Gastroesophageal sphincter (tissue), 4 donors: ENCODE results near the gene DOK6. TPM values are rescaled to one million over a fixed set of nuclear protein-coding genes. Genes with fewer than 3 reads are reported as not detected.

Experiments used
- ATAC-seq: fragments of 150-250 bp; one replicate; pipeline ENCODE4 v1.9.1; 2016; ENCODE audit warnings: mild to moderate bottlenecking, moderate library complexity
- H3K27ac ChIP-seq, 4 donors: fragments of 200-600 bp; sonication (generic) in 3 of 4; 1 replicate in 3 of 4; 2 replicates in 1 of 4; pipeline ENCODE4 v1.5.1; 2016 to 2019
- H3K27me3 ChIP-seq: fragments of 200-600 bp; sonication (generic); one replicate; pipeline ENCODE4 v1.5.1; 2019
- H3K36me3 ChIP-seq, 2 donors: fragments of 200-600 bp; sonication (generic); one replicate each; pipeline ENCODE4 v1.5.1; 2019; ENCODE audit warnings: control low read depth in 1 of 2
- H3K4me1 ChIP-seq, 3 donors: fragments of 200-600 bp; sonication (generic); 1 replicate in 2 of 3; 2 replicates in 1 of 3; pipeline ENCODE4 v1.5.1; 2016 to 2019; ENCODE audit warnings: control low read depth in 2 of 3
- H3K4me3 ChIP-seq, 2 donors: fragments of 200-600 bp; sonication (generic); one replicate each; pipeline ENCODE4 v1.5.1; 2019; ENCODE audit warnings: mild to moderate bottlenecking in 1 of 2, moderate library complexity in 1 of 2
- H3K9me3 ChIP-seq, 3 donors: fragments of 200-600 bp; sonication (generic); one replicate each; pipeline ENCODE4 v1.5.1; 2017 to 2019; ENCODE audit warnings: control low read depth in 2 of 3
- EP300 ChIP-seq: sonication (generic); formaldehyde crosslinking; IDR thresholded peaks from one replicate; pipeline ENCODE4 v1.6.1; 2017; ENCODE audit warnings: antibody characterized with exemption, mild to moderate bottlenecking
- POLR2A ChIP-seq, 2 donors: fragments of 450-650 bp; IDR thresholded peaks; one replicate each; pipeline ENCODE4 v1.6.1; 2017; ENCODE audit warnings: antibody characterized with exemption in 2 of 2, mild to moderate bottlenecking in 2 of 2, moderate library complexity in 1 of 2
- POLR2AphosphoS5 ChIP-seq: sonication (generic); formaldehyde crosslinking; IDR thresholded peaks from one replicate; pipeline ENCODE4 v1.6.1; 2017; ENCODE audit warnings: antibody characterized with exemption
- whole genome bisulfite sequencing, 2 donors: methylation state at CpG; one replicate each; pipeline ENCODE4 v1.1.5; 2018; ENCODE audit warnings: low coverage in 1 of 2; 5-methylcytosine and 5-hydroxymethylcytosine counted together
- total RNA-seq, 4 donors: library from RNA; depleted of rRNA; stranded (reverse); fragments of >200 nt; gene quantifications; one replicate each; pipeline ENCODE4 v1.1.0, GENCODE V29; 2016
- TF ChIP-seq, protein P1 (sequence below), 4 experiments: fragments of 200-600 bp in 2 of 4; fragments of 450-650 bp in 2 of 4; sonication (generic) in 1 of 4; IDR thresholded peaks; one replicate each; pipeline ENCODE4 v1.5.1; 2017 to 2019; ENCODE audit warnings: antibody characterized with exemption in 4 of 4, mild to moderate bottlenecking in 2 of 4, moderate library complexity in 2 of 4

Gene DOK6
- total RNA-seq, 4 donors from 2014 or later = 0.62 to 3.4 (median 2.7) TPM

DNA sequence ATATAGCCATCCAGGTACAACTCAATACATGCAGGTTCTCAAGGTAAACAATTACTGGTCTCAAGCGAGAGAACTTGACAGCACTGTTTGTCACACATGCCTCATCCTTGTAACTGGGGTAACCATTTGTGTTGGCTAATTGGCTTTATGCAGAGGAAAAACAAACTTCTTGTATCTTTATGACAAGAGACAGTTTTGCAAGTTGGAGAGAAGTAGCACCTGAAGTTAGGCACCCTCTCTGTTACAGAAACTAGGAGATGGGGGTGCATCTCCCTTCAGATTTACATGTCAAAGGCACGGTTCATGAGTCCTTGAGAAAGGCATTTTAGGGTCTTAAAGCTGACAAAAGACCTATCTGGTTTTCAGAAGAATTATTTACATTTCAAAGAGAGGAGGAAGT, 305.3 kb downstream of the DOK6 start:
- 51 to 67% methylated on average over 2 of the region's 2 CpGs for WGBS, 2 donors
- no peak overlapping the region for H3K27ac ChIP-seq

DNA sequence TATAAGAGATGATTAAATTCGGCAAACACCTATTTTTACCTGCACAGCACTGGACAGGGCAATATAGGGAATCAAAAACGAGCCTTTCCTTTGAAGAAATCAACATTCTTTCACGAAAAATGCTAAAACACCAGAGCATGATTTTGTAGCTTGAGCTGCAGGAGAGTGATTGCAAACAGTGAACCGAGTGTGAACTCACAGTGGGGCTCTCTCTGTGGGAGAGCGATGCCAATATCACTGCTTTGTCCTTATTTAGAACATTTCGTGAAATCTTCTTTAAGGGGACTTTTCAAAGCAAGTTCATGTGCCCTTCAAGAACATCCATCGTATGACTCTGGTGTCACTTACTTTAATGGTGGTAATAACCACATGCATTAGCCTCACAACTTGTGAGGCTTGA, 308.2 kb downstream of the DOK6 start:
- 76 to 78% methylated on average over 6 to 7 of the region's 7 CpGs for WGBS, 2 donors
- Histone ChIP-seq H3K4me3 (no peak overlapping the region), H3K27me3 (no peaks in the 10 kb centered on the region), H3K4me1 (no peaks in the 10 kb centered on the region), H3K27ac (no peak overlapping the region), H3K36me3 (no peaks in the 10 kb centered on the region), H3K9me3 (no peaks in the 10 kb centered on the region)
- no peak for TF ChIP-seq POLR2A (IDR thresholded peaks at IDR 0.05)
- TF ChIP-seq, protein P1, sequence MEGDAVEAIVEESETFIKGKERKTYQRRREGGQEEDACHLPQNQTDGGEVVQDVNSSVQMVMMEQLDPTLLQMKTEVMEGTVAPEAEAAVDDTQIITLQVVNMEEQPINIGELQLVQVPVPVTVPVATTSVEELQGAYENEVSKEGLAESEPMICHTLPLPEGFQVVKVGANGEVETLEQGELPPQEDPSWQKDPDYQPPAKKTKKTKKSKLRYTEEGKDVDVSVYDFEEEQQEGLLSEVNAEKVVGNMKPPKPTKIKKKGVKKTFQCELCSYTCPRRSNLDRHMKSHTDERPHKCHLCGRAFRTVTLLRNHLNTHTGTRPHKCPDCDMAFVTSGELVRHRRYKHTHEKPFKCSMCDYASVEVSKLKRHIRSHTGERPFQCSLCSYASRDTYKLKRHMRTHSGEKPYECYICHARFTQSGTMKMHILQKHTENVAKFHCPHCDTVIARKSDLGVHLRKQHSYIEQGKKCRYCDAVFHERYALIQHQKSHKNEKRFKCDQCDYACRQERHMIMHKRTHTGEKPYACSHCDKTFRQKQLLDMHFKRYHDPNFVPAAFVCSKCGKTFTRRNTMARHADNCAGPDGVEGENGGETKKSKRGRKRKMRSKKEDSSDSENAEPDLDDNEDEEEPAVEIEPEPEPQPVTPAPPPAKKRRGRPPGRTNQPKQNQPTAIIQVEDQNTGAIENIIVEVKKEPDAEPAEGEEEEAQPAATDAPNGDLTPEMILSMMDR (IDR thresholded peaks at IDR 0.05) = no peak
- no peak for ATAC-seq

More for the DNA sequence above, 305.3 kb downstream of the DOK6 start:
- no peak for ATAC-seq
- no peak overlapping the region for H3K4me3 ChIP-seq
- H3K27me3 ChIP-seq = no peaks in the 10 kb centered on the region
- no peaks in the 10 kb centered on the region for H3K4me1 ChIP-seq
- no peaks in the 10 kb centered on the region for H3K36me3 ChIP-seq
- TF ChIP-seq POLR2A (IDR thresholded peaks at IDR 0.05) (no peak), EP300 (no peak), POLR2AphosphoS5 (no peak)
- no peaks in the 10 kb centered on the region for H3K9me3 ChIP-seq

DNA sequence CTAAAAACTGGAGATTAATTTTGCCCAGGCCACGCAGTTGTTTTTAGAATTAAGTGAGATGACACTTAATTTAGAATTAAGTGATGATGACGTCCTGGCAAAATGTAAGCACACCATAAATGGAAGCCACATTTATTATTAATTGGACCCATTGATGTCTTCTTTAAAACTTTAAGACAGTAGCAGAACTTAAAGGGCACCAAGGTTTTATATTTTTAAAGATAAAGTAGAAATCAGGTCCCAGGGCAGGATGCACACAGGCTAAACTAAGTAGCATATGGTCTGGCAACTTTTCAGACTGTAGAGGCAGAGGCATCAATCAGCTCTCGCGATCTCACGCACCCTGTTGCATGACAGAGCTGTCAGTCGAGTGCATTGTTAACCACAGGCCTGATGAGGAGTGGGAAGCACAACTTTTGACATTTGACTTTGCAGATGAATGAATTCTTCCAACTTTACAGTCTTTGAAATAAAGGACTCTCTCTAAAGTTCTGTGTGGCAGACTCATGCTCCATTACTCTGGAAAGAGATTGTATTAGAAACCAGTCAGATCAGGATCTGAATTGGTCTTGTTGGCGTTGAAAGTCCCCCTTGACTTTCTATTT, 314.6 kb downstream of the DOK6 start:
- H3K9me3 ChIP-seq = peaks cover 0 to 29% (median 0%) of the 10 kb centered on the region in 3 donors
- no peak for ATAC-seq
- 56 to 79% methylated on average over 7 of the region's 7 CpGs for WGBS, 2 donors
- no peaks in the 10 kb centered on the region for H3K27me3 ChIP-seq
- no peak overlapping the region for H3K4me3 ChIP-seq
- H3K36me3 ChIP-seq = no peaks in the 10 kb centered on the region
- H3K27ac ChIP-seq = no peak overlapping the region
- TF ChIP-seq POLR2AphosphoS5 (no peak), EP300 (no peak), POLR2A (IDR thresholded peaks at IDR 0.05) (no peak)
- TF ChIP-seq, protein P1 (IDR thresholded peaks at IDR 0.05) = no peak
- H3K4me1 ChIP-seq = no peaks in the 10 kb centered on the region

DNA sequence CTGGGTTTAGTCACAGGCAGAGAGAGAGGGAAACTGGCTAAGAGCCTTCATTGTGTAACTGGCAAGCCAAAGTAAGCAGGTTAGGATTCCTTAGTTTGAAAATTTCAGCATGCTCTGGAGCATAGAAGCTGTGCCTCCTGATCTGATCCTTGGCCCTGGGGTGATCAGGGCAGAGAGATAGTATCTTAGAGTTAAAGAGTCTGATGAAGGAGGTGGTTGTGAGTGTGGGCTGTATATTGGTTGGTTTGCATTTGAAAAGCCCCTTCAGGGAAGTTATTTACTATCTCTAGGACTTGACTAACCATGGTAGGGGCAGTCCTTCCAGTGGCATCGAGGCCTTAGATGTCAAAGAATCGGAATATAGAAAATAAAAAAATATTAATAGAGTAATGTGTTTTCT, 316.9 kb downstream of the DOK6 start:
- Histone ChIP-seq H3K36me3 (no peaks in the 10 kb centered on the region), H3K27ac (no peak overlapping the region), H3K4me1 (no peaks in the 10 kb centered on the region), H3K4me3 (no peak overlapping the region), H3K9me3 (peaks cover 0 to 29% (median 0%) of the 10 kb centered on the region in 3 donors), H3K27me3 (no peaks in the 10 kb centered on the region)
- no peak for TF ChIP-seq POLR2AphosphoS5
- no peak for TF ChIP-seq EP300
- TF ChIP-seq, protein P1 (IDR thresholded peaks at IDR 0.05) = no peak
- TF ChIP-seq POLR2A (IDR thresholded peaks at IDR 0.05) = no peak
- ATAC-seq = no peak
- WGBS, 2 donors = 95 to 100% methylated on average over 2 of the region's 2 CpGs

DNA sequence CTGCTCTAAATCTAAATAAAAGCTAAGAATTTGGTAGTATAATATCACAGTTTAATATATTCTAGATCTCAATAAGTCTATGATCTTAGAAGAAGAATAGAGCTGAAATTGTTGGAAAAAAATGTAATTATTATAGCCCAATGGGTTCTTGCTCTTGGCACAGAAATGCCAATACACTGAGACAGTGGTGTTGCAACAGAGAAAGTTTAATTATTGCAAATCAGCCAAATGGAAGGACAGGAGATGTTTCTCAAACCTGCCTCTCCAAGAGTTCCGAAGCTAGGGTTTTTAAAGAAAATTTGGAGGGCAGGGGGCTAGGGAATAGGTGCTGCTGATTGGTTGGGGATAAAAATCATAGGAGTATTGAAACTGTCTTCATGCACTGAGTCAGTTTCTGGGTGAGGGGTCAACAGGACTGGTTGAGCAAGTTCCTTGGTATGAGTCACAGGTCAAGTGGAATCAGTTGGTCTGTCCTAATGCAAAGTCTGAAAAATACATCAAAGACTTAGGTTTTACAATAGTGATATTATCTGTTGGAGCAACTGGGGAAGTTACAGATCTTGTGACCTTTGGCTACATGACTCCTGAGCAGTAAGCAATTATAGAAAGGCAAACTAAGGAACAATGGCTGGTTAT, 318.3 kb downstream of the DOK6 start:
- TF ChIP-seq POLR2A (IDR thresholded peaks at IDR 0.05) (no peak), POLR2AphosphoS5 (no peak), EP300 (no peak)
- TF ChIP-seq, protein P1 (IDR thresholded peaks at IDR 0.05) = no peak
- Histone ChIP-seq H3K27ac (no peak overlapping the region), H3K36me3 (no peaks in the 10 kb centered on the region), H3K9me3 (peaks cover 0 to 29% (median 0%) of the 10 kb centered on the region in 3 donors), H3K4me1 (no peaks in the 10 kb centered on the region), H3K4me3 (no peak overlapping the region), H3K27me3 (no peaks in the 10 kb centered on the region)
- WGBS, 2 donors = 83 to 100% methylated on average over 1 of the region's 1 CpG
- ATAC-seq = no peak
